H9 (cell line): Measurements from ENCODE around the gene SH3PXD2B. TPM values are rescaled to one million over a fixed set of nuclear protein-coding genes. Genes with fewer than 3 reads are reported as not detected.

ENCODE experiments used
- DNase-seq: peaks from one replicate; pipeline ENCODE4 v3.0.0-alpha.2; 2017
- H2AFZ ChIP-seq: one replicate; pipeline ENCODE4 v1.6.1; 2013; ENCODE audit warnings: mild to moderate bottlenecking, low read length, control low read depth, moderate library complexity
- H2AK5ac ChIP-seq: 2 replicates; pipeline ENCODE4 v1.6.1; 2013; ENCODE audit warnings: low read length, control low read depth, mixed read lengths; ENCODE audit not compliant: insufficient read length
- H2BK120ac ChIP-seq: one replicate; pipeline ENCODE4 v1.6.1; 2013; ENCODE audit warnings: low read depth, mild to moderate bottlenecking, low read length, control low read depth, inconsistent platforms; ENCODE audit not compliant: poor library complexity, severe bottlenecking
- H2BK12ac ChIP-seq: 2 replicates; pipeline ENCODE4 v1.6.1; 2013; ENCODE audit warnings: low read length, control low read depth, mixed read lengths, low read depth; ENCODE audit not compliant: insufficient read length
- H2BK15ac ChIP-seq: 2 replicates; pipeline ENCODE4 v1.6.1; 2013; ENCODE audit warnings: low read depth, low read length, control low read depth
- H2BK20ac ChIP-seq: one replicate; pipeline ENCODE4 v1.6.1; 2013; ENCODE audit warnings: low read depth, mild to moderate bottlenecking, low read length, control low read depth, inconsistent platforms; ENCODE audit not compliant: poor library complexity, severe bottlenecking
- H2BK5ac ChIP-seq: 2 replicates; pipeline ENCODE4 v1.6.1; 2013; ENCODE audit warnings: low read length, control low read depth, mixed read lengths; ENCODE audit not compliant: insufficient read length
- H3K14ac ChIP-seq: 2 replicates; pipeline ENCODE4 v1.6.1; 2013; ENCODE audit warnings: low read length, control low read depth; ENCODE audit not compliant: insufficient read depth
- H3K18ac ChIP-seq: 2 replicates; pipeline ENCODE4 v1.6.1; 2013; ENCODE audit warnings: low read depth, mild to moderate bottlenecking, mixed read lengths, low read length, control low read depth; ENCODE audit not compliant: insufficient read length
- H3K23ac ChIP-seq: 2 replicates; pipeline ENCODE4 v1.6.1; 2013; ENCODE audit warnings: low read length, control low read depth, mixed read lengths, low read depth; ENCODE audit not compliant: insufficient read length
- H3K23me2 ChIP-seq: 2 replicates; pipeline ENCODE4 v1.6.1; 2013; ENCODE audit warnings: low read depth, mild to moderate bottlenecking, mixed read lengths, low read length, control low read depth; ENCODE audit not compliant: insufficient read length, poor library complexity, severe bottlenecking
- H3K27ac ChIP-seq: 2 replicates; pipeline ENCODE4 v1.5.1; 2013; ENCODE audit warnings: low read length, control low read depth, mixed read lengths, low read depth; ENCODE audit not compliant: insufficient read length
- H3K27me3 ChIP-seq: 2 replicates; pipeline ENCODE4 v1.6.1; 2013; ENCODE audit warnings: low read length, control low read depth, inconsistent platforms; ENCODE audit not compliant: insufficient read depth
- H3K4ac ChIP-seq: 2 replicates; pipeline ENCODE4 v1.6.1; 2013; ENCODE audit warnings: low read depth, mild to moderate bottlenecking, control low read depth, inconsistent platforms, low read length, moderate library complexity
- H3K4me1 ChIP-seq: 2 replicates; pipeline ENCODE4 v1.6.1; 2013; ENCODE audit warnings: low read length, control low read depth, inconsistent platforms; ENCODE audit not compliant: insufficient read depth
- H3K4me2 ChIP-seq: 2 replicates; pipeline ENCODE4 v1.6.1; 2013; ENCODE audit warnings: low read length, control low read depth, mixed read lengths; ENCODE audit not compliant: insufficient read length, insufficient read depth
- H3K56ac ChIP-seq: 2 replicates; pipeline ENCODE4 v1.6.1; 2013; ENCODE audit warnings: low read depth, mild to moderate bottlenecking, mixed read lengths, low read length, control low read depth; ENCODE audit not compliant: insufficient read length
- H3K79me1 ChIP-seq: 2 replicates; pipeline ENCODE4 v1.6.1; 2013; ENCODE audit warnings: low read depth, mild to moderate bottlenecking, moderate library complexity, low read length, control low read depth, inconsistent platforms; ENCODE audit not compliant: insufficient read depth, poor library complexity, severe bottlenecking
- H3K79me2 ChIP-seq: 2 replicates; pipeline ENCODE4 v1.6.1; 2013; ENCODE audit warnings: low read length, control low read depth, inconsistent platforms; ENCODE audit not compliant: insufficient read depth
- H3K9ac ChIP-seq: 2 replicates; pipeline ENCODE4 v1.6.1; 2013; ENCODE audit warnings: low read length, control low read depth, mixed read lengths; ENCODE audit not compliant: insufficient read length; ENCODE audit errors: extremely low read depth
- H3K9me3 ChIP-seq: one replicate; pipeline ENCODE4 v1.6.1; 2013; ENCODE audit warnings: low read depth, low read length, inconsistent platforms; ENCODE audit not compliant: control insufficient read depth
- H3T11ph ChIP-seq: one replicate; pipeline ENCODE4 v1.6.1; 2013; ENCODE audit warnings: mild to moderate bottlenecking, low read length, control low read depth, inconsistent platforms
- H4K20me1 ChIP-seq: one replicate; pipeline ENCODE4 v1.6.1; 2013; ENCODE audit not compliant: control insufficient read depth, insufficient read length, insufficient read depth
- H4K5ac ChIP-seq: 2 replicates; pipeline ENCODE4 v1.6.1; 2013; ENCODE audit warnings: low read depth, mild to moderate bottlenecking, mixed read lengths, low read length, control low read depth; ENCODE audit not compliant: insufficient read length
- H4K8ac ChIP-seq: replicated peaks from 2 replicates; pipeline ENCODE4 v1.6.1; 2013; ENCODE audit warnings: low read length, control low read depth, mixed read lengths, low read depth; ENCODE audit not compliant: insufficient read length
- H4K91ac ChIP-seq: 2 replicates; pipeline ENCODE4 v1.6.1; 2013; ENCODE audit warnings: low read depth, mild to moderate bottlenecking, moderate library complexity, mixed read lengths, low read length, control low read depth; ENCODE audit not compliant: insufficient read length
- H3K27ac Mint-ChIP-seq, 3 experiments: 2 replicates in 2 of 3; 3 replicates in 1 of 3; pipeline ENCODE4 v1.8.0; 2020 to 2021; ENCODE audit warnings: mixed read lengths in 3 of 3, mild to moderate bottlenecking in 1 of 3, moderate library complexity in 1 of 3
- H3K27me3 Mint-ChIP-seq: 2 replicates; pipeline ENCODE4 v1.8.0; 2021; ENCODE audit warnings: low read depth, mild to moderate bottlenecking, moderate library complexity, mixed read lengths
- H3K36me3 Mint-ChIP-seq, 3 experiments: 2 replicates in 2 of 3; 3 replicates in 1 of 3; pipeline ENCODE4 v1.8.0; 2020 to 2021; ENCODE audit warnings: low read depth in 3 of 3, mixed read lengths in 3 of 3; ENCODE audit not compliant: insufficient read depth in 1 of 3
- H3K4me1 Mint-ChIP-seq, 2 experiments: 2 replicates each; pipeline ENCODE4 v1.8.0; 2020; ENCODE audit warnings: mixed read lengths in 2 of 2
- H3K4me3 Mint-ChIP-seq, 2 experiments: 2 replicates in 1 of 2; 3 replicates in 1 of 2; pipeline ENCODE4 v1.8.0; 2020 to 2021; ENCODE audit warnings: mild to moderate bottlenecking in 2 of 2, mixed read lengths in 2 of 2, moderate library complexity in 1 of 2
- H3K9me3 Mint-ChIP-seq, 2 experiments: 2 replicates in 1 of 2; 3 replicates in 1 of 2; pipeline ENCODE4 v1.8.0; 2020; ENCODE audit warnings: mild to moderate bottlenecking in 2 of 2, mixed read lengths in 2 of 2, moderate library complexity in 1 of 2
- WGBS: extraction: QIAGEN DNeasy Blood & Tissue Kit; methylation state at CpG from one replicate; pipeline ENCODE4 v1.1.7; 2013; ENCODE audit warnings: missing lambda C conversion rate, low lambda C conversion rate, mixed read lengths; ENCODE audit not compliant: insufficient read length; ENCODE audit errors: extremely low coverage; 5-methylcytosine and 5-hydroxymethylcytosine counted together
- total RNA-seq: library from RNA; stranded (reverse); gene quantifications from 2 replicates; pipeline ENCODE4 v1.2.1, GENCODE V29; 2021
- TF ChIP-seq, protein P1 (sequence below): fragments of 200-600 bp; sonication (generic); conservative IDR thresholded peaks from 3 replicates; pipeline ENCODE4 v1.8.0; 2021; ENCODE audit warnings: antibody characterized with exemption, mild to moderate bottlenecking

SH3PXD2B gene
- total RNA-seq, 1 experiment from 2014 or later: 49.0 TPM

DNA sequence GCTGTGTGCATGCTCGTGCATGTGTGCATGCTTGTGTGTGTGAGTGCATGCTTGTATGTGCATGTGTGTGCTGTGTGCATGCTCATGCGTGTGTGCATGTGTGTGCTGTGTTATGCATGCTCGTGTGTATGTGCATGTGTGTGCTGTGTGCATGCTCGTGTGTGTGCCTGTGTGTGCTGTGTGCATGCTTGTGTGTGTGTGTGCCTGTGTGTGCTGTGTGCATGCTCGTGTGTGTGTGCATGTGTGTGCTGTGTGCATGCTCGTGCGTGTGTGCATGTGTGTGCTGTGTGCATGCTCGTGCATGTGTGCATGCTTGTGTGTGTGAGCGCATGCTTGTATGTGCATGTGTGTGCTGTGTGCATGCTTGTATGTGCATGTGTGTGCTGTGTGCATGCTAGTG lies 30.3 kb upstream of the SH3PXD2B start:
- Mint-ChIP-seq H3K4me3 (no peak overlapping the region), H3K27ac (no peak overlapping the region; a peak in 1 of 7 replicates)
- no peaks in the 10 kb centered on the region for H3K4me1 ChIP-seq

More for the DNA sequence above, 30.3 kb upstream of the SH3PXD2B start:
- DNase-seq: no peak
- Histone ChIP-seq H3K4ac (no peak overlapping the region), H3T11ph (no peak overlapping the region), H2BK12ac (no peak overlapping the region), H3K79me1 (no peaks in the 10 kb centered on the region), H2BK120ac (no peak overlapping the region), H3K23ac (no peak overlapping the region), H2AFZ (no peak overlapping the region), H4K20me1 (no peaks in the 10 kb centered on the region), H3K27ac (no peak overlapping the region), H3K27me3 (no peaks in the 10 kb centered on the region), H3K9ac (no peak overlapping the region), H3K56ac (no peak overlapping the region), H3K18ac (no peak overlapping the region), H3K14ac (no peak overlapping the region), H2AK5ac (no peak overlapping the region), H2BK15ac (no peak overlapping the region), H2BK5ac (no peak overlapping the region), H4K5ac (no peak overlapping the region), H4K8ac (no peak overlapping the region), H3K23me2 (no peaks in the 10 kb centered on the region), H3K4me2 (no peak overlapping the region), H4K91ac (no peak overlapping the region), H3K9me3 (no peaks in the 10 kb centered on the region), H3K79me2 (no peaks in the 10 kb centered on the region), H2BK20ac (no peak overlapping the region)
- Mint-ChIP-seq H3K9me3 (peaks cover 0 to 4% of the 10 kb centered on the region in 2 experiments; a peak in 1 of 5 replicates), H3K36me3 (no peaks in the 10 kb centered on the region), H3K4me1 (peaks cover 2 to 10% of the 10 kb centered on the region in 2 experiments; a peak in 3 of 4 replicates), H3K27me3 (peaks cover 16% of the 10 kb centered on the region)
- no CpG with 5 or more reads among the region's 9 CpGs for WGBS
- TF ChIP-seq, protein P1, sequence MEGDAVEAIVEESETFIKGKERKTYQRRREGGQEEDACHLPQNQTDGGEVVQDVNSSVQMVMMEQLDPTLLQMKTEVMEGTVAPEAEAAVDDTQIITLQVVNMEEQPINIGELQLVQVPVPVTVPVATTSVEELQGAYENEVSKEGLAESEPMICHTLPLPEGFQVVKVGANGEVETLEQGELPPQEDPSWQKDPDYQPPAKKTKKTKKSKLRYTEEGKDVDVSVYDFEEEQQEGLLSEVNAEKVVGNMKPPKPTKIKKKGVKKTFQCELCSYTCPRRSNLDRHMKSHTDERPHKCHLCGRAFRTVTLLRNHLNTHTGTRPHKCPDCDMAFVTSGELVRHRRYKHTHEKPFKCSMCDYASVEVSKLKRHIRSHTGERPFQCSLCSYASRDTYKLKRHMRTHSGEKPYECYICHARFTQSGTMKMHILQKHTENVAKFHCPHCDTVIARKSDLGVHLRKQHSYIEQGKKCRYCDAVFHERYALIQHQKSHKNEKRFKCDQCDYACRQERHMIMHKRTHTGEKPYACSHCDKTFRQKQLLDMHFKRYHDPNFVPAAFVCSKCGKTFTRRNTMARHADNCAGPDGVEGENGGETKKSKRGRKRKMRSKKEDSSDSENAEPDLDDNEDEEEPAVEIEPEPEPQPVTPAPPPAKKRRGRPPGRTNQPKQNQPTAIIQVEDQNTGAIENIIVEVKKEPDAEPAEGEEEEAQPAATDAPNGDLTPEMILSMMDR: no peak
